IMR-90 (cell line): ENCODE data around the gene SPINT3. TPM values are rescaled to one million over a fixed set of nuclear protein-coding genes. Genes with fewer than 3 reads are reported as not detected.

ENCODE experiments used
- ATAC-seq: fragments of 200-7000 bp; cut with Tn5 transposase; 2 replicates; pipeline ENCODE4 v1.9.1; 2020; ENCODE audit warnings: low read depth, mild to moderate bottlenecking, moderate library complexity
- BruUV-seq: library from RNA; stranded (reverse); fragments of 400-500 nt; replicated peaks from 2 replicates; lab custom pipeline; 2021; lab: Mats Ljungman, UMichigan
- CTCF ChIA-PET: fragments of 300-600 bp; formaldehyde crosslinking; extraction: SDS; loops from one replicate; lab custom pipeline; 2021; ENCODE audit warnings: antibody characterized with exemption; lab: Yijun Ruan, JAX
- POLR2A ChIA-PET: fragments of 300-600 bp; sonication (Branson Sonifier 250); formaldehyde crosslinking; loops from one replicate; lab custom pipeline; 2022; ENCODE audit warnings: antibody characterized with exemption; ENCODE audit not compliant: unreplicated experiment; lab: Charles Lee
- DNase-seq: peaks from one replicate; pipeline ENCODE4 v3.0.0; 2013
- H2AFZ ChIP-seq: replicated peaks from 2 replicates; pipeline ENCODE3; 2013; ENCODE audit warnings: low read length, mild to moderate bottlenecking; ENCODE audit not compliant: poor library complexity
- H2AK5ac ChIP-seq: 2 replicates; pipeline ENCODE4 v1.6.1; 2013; ENCODE audit warnings: low read depth, low read length, inconsistent platforms
- H2AK9ac ChIP-seq: replicated peaks from 2 replicates; pipeline ENCODE3; 2013; ENCODE audit warnings: mild to moderate bottlenecking, low read depth, low read length, moderate library complexity; ENCODE audit not compliant: poor library complexity
- H2BK120ac ChIP-seq: 2 replicates; pipeline ENCODE4 v1.6.1; 2013; ENCODE audit warnings: low read depth, low read length, inconsistent platforms
- H2BK15ac ChIP-seq: 3 replicates; pipeline ENCODE4 v1.6.1; 2013; ENCODE audit warnings: low read depth, low read length, inconsistent platforms
- H2BK20ac ChIP-seq: 2 replicates; pipeline ENCODE4 v1.6.1; 2013; ENCODE audit warnings: low read depth, mild to moderate bottlenecking, inconsistent platforms, low read length, moderate library complexity
- H2BK5ac ChIP-seq: 2 replicates; pipeline ENCODE4 v1.6.1; 2013; ENCODE audit warnings: mild to moderate bottlenecking, low read depth, low read length, inconsistent platforms; ENCODE audit not compliant: poor library complexity, severe bottlenecking
- H3K14ac ChIP-seq: replicated peaks from 2 replicates; pipeline ENCODE4 v1.6.1; 2013; ENCODE audit warnings: low read depth, low read length, inconsistent platforms
- H3K18ac ChIP-seq: 2 replicates; pipeline ENCODE4 v1.6.1; 2013; ENCODE audit warnings: low read depth, low read length, control low read depth
- H3K23ac ChIP-seq: 2 replicates; pipeline ENCODE4 v1.6.1; 2013; ENCODE audit warnings: low read depth, low read length, inconsistent platforms
- H3K27ac ChIP-seq: 2 replicates; pipeline ENCODE4 v1.5.1; 2013; ENCODE audit warnings: mild to moderate bottlenecking, control low read depth, low read length; ENCODE audit not compliant: insufficient read depth
- H3K27me3 ChIP-seq: 2 replicates; pipeline ENCODE4 v1.6.1; 2013; ENCODE audit warnings: low read length; ENCODE audit not compliant: control insufficient read depth, insufficient read depth
- H3K36me3 ChIP-seq: 2 replicates; pipeline ENCODE4 v1.6.1; 2013; ENCODE audit warnings: low read length, mixed read lengths; ENCODE audit not compliant: control insufficient read depth, insufficient read depth
- H3K4ac ChIP-seq: 2 replicates; pipeline ENCODE4 v1.6.1; 2013; ENCODE audit warnings: low read depth, low read length, inconsistent platforms
- H3K4me1 ChIP-seq: 2 replicates; pipeline ENCODE4 v1.6.1; 2013; ENCODE audit warnings: low read length, mixed read lengths; ENCODE audit not compliant: control insufficient read depth, insufficient read depth
- H3K4me2 ChIP-seq: 2 replicates; pipeline ENCODE4 v1.6.1; 2013; ENCODE audit warnings: low read depth, mild to moderate bottlenecking, control low read depth, low read length, moderate library complexity
- H3K4me3 ChIP-seq: 2 replicates; pipeline ENCODE4 v1.5.1; 2013; ENCODE audit warnings: low read depth, mild to moderate bottlenecking, control low read depth, low read length, moderate library complexity; ENCODE audit not compliant: insufficient read depth
- H3K56ac ChIP-seq: 2 replicates; pipeline ENCODE4 v1.6.1; 2013; ENCODE audit warnings: low read length, inconsistent platforms; ENCODE audit not compliant: insufficient read depth; ENCODE audit errors: extremely low read depth
- H3K79me1 ChIP-seq, 2 experiments: 2 replicates each; pipeline ENCODE4 v1.6.1; 2013; ENCODE audit warnings: low read length in 2 of 2, inconsistent platforms in 1 of 2, low read depth in 1 of 2
- H3K9ac ChIP-seq: 2 replicates; pipeline ENCODE4 v1.6.1; 2013; ENCODE audit warnings: low read depth, low read length, control low read depth
- H3K9me1 ChIP-seq: 2 replicates; pipeline ENCODE4 v1.6.1; 2013; ENCODE audit warnings: low read length, inconsistent platforms; ENCODE audit not compliant: insufficient read depth
- H3K9me3 ChIP-seq: 2 replicates; pipeline ENCODE4 v1.6.1; 2013; ENCODE audit warnings: low read length; ENCODE audit not compliant: control insufficient read depth, insufficient read depth
- H4K20me1 ChIP-seq: 2 replicates; pipeline ENCODE4 v1.6.1; 2013; ENCODE audit warnings: low read length, inconsistent platforms; ENCODE audit not compliant: insufficient read depth
- H4K5ac ChIP-seq: 2 replicates; pipeline ENCODE4 v1.6.1; 2013; ENCODE audit warnings: mild to moderate bottlenecking, low read depth, low read length, control low read depth
- H4K8ac ChIP-seq, 2 experiments: 2 replicates each; pipeline ENCODE4 v1.6.1; 2013; ENCODE audit warnings: low read depth in 2 of 2, low read length in 2 of 2, control low read depth in 1 of 2, inconsistent platforms in 1 of 2
- H4K91ac ChIP-seq: 2 replicates; pipeline ENCODE4 v1.6.1; 2013; ENCODE audit warnings: low read depth, low read length, inconsistent platforms; ENCODE audit not compliant: insufficient read depth
- CEBPB ChIP-seq: IDR thresholded peaks from 2 replicates; pipeline ENCODE4 v1.6.1; 2012; ENCODE audit warnings: low read depth, low read length, improper control_type of control experiment
- FOS ChIP-seq: fragments of 150-350 bp; IDR thresholded peaks from 2 replicates; pipeline ENCODE4 v1.6.1; 2016; ENCODE audit warnings: low read depth, low read length
- MAZ ChIP-seq: IDR thresholded peaks from 2 replicates; pipeline ENCODE4 v1.6.1; 2012; ENCODE audit warnings: low read depth, mild to moderate bottlenecking, low read length, improper control_type of control experiment, moderate library complexity, borderline replicate concordance
- MXI1 ChIP-seq: IDR thresholded peaks from 2 replicates; pipeline ENCODE4 v1.6.1; 2012; ENCODE audit warnings: low read depth, mild to moderate bottlenecking, low read length, moderate library complexity, borderline replicate concordance
- POLR2A ChIP-seq: IDR thresholded peaks from 2 replicates; pipeline ENCODE4 v1.6.1; 2012; ENCODE audit warnings: mild to moderate bottlenecking, low read depth, low read length
- RAD21 ChIP-seq: IDR thresholded peaks from 2 replicates; pipeline ENCODE4 v1.6.1; 2012; ENCODE audit warnings: low read length, improper control_type of control experiment
- WGBS, 2 experiments: methylation state at CpG; one replicate each; pipeline versions ENCODE4 v1.1.5 to v1.1.7; 2013; ENCODE audit warnings: missing lambda C conversion rate in 2 of 2; ENCODE audit not compliant: insufficient read length in 1 of 2; ENCODE audit errors: extremely low coverage in 2 of 2; 5-methylcytosine and 5-hydroxymethylcytosine counted together
- dilution Hi-C: fragments of 300-500 bp; cut with HindIII; formaldehyde crosslinking; loops from one replicate; pipeline ENCODE4 v1.14.3; 2018; ENCODE audit warnings: low sequenced_read_pairs; ENCODE audit not compliant: unreplicated experiment
- in situ Hi-C: fragments of 300-500 bp; cut with MboI; formaldehyde crosslinking; loops from 3 replicates; pipeline ENCODE4 v1.14.3; 2019; ENCODE audit warnings: low sequenced_read_pairs, inconsistent platforms, mixed read lengths
- intact Hi-C: fragments of 100-400 bp; cut with micrococcal nuclease; formaldehyde crosslinking; loops from 2 replicates; pipeline ENCODE4 v1.10.0; 2022
- polyA plus RNA-seq, 3 experiments: library from polyadenylated mRNA; depleted of rRNA; stranded (reverse); fragments of >200 nt; gene quantifications; 2 replicates each; pipeline ENCODE4 v1.2.3, GENCODE V29; 2012; ENCODE audit warnings: low replicate concordance in 1 of 3
- total RNA-seq: library from RNA; depleted of rRNA; stranded (reverse); fragments of >200 nt; gene quantifications from 2 replicates; pipeline ENCODE4 v1.2.3, GENCODE V29; 2012

SPINT3 gene
- total and polyA plus RNA-seq, 2 of the 4 experiments (the other 2 are of a cell fraction) = not detected

DNA sequence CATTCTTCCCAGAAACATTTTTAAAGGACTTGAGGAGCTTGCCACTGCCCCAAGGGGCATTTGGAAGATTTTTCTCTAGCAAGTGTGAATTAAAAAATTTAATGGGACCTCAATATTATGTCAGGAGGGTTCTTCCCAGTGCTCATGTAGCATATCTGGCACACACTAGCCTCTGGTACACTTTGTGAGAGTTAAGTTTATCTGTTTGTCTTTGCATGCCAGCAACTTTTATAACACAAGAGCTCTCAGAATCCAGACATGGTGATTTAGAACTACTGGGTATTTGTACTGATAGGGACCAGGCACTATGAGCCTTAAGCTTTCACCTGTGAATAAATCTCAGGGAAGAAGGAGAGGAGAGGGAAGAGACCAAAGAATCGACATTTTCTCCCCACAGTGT, 12.9 kb downstream of the SPINT3 start:
- H4K91ac ChIP-seq = no peak overlapping the region
- H2AK5ac ChIP-seq = no peak overlapping the region
- no peak overlapping the region for H3K4ac ChIP-seq
- no CpG with 5 or more reads among the region's 1 CpG for WGBS, 2 experiments
- ATAC-seq (no peak), DNase-seq (no peak)
- no peak overlapping the region for H2BK120ac ChIP-seq
- TF ChIP-seq CEBPB = no peak
- TF ChIP-seq POLR2A = no peak
- no peak for TF ChIP-seq FOS
- TF ChIP-seq MXI1 = no peak
- TF ChIP-seq MAZ = no peak
- no peak for TF ChIP-seq RAD21
- no peak overlapping the region for H4K5ac ChIP-seq
- no peaks in the 10 kb centered on the region for H3K79me1 ChIP-seq
- H3K9me1 ChIP-seq = no peaks in the 10 kb centered on the region
- H3K27ac ChIP-seq = no peak overlapping the region
- ChIA-PET POLR2A (no interaction called here), CTCF (no interaction called here)
- H4K8ac ChIP-seq = no peak overlapping the region
- BruUV-seq = no TSS peak
- no peak overlapping the region for H3K23ac ChIP-seq
- no peak overlapping the region for H2BK20ac ChIP-seq
- H3K9ac ChIP-seq = no peak overlapping the region
- H3K9me3 ChIP-seq = no peaks in the 10 kb centered on the region
- H4K20me1 ChIP-seq = no peaks in the 10 kb centered on the region
- no peaks in the 10 kb centered on the region for H3K36me3 ChIP-seq
- no peak overlapping the region for H2AK9ac ChIP-seq
- H2AFZ ChIP-seq = no peak overlapping the region
- H3K56ac ChIP-seq = no peak overlapping the region
- in situ Hi-C loops (no loop called here), dilution Hi-C loops (no loop called here), intact Hi-C loops (no loop called here)
- no peak overlapping the region for H2BK15ac ChIP-seq
- H3K4me2 ChIP-seq = no peak overlapping the region
- no peak overlapping the region for H3K4me3 ChIP-seq
- no peak overlapping the region for H3K18ac ChIP-seq
- no peak overlapping the region for H2BK5ac ChIP-seq
- peaks cover 2% of the 10 kb centered on the region for H3K27me3 ChIP-seq
- no peaks in the 10 kb centered on the region for H3K4me1 ChIP-seq
- H3K14ac ChIP-seq = no peak overlapping the region
